ENCODE data around the gene SCNN1A.
A peak's percentile ranks its signal among the peaks of the same experiment; 100 is the strongest.

The SCNN1A gene

GRCh38 chr12:6369916-6370575 lies 5.3 kb downstream of the SCNN1A start:
- no peak for TF ChIP-seq CTCF (IDR thresholded peaks at IDR 0.05; ENCODE audit: poor library complexity, severe bottlenecking)
- Histone ChIP-seq H3K9me3 (ENCODE audit: severe bottlenecking) (no peaks in the 10 kb centered on the region), H3K4me3 (ENCODE audit: severe bottlenecking) (no peak overlapping the region), H3K36me3 (ENCODE audit: low read depth) (peaks cover 84% of the 10 kb centered on the region), H3K4me1 (ENCODE audit: insufficient read depth, poor library complexity, severe bottlenecking) (peaks cover 54% of the 10 kb centered on the region), H3K27me3 (ENCODE audit: insufficient read depth, poor library complexity, severe bottlenecking) (no peaks in the 10 kb centered on the region), H3K27ac (ENCODE audit: poor library complexity, severe bottlenecking) (peak overlapping the region; percentile 100)
- no peak for ATAC-seq (ENCODE audit: low read depth)
- no peak for DNase-seq (ENCODE audit: low spot score)

GRCh38 chr12:6368906-6369525 lies 6.3 kb downstream of the SCNN1A start:
- no peak for TF ChIP-seq CTCF (IDR thresholded peaks at IDR 0.05; ENCODE audit: poor library complexity, severe bottlenecking)
- H3K4me3 ChIP-seq (ENCODE audit: severe bottlenecking): no peak overlapping the region
- H3K27me3 ChIP-seq (ENCODE audit: insufficient read depth, poor library complexity, severe bottlenecking): no peaks in the 10 kb centered on the region
- ATAC-seq (ENCODE audit: low read depth): no peak
- H3K36me3 ChIP-seq (ENCODE audit: low read depth): peaks cover 87% of the 10 kb centered on the region
- no peak for DNase-seq (ENCODE audit: low spot score)
- H3K27ac ChIP-seq (ENCODE audit: poor library complexity, severe bottlenecking): peak overlapping the region; percentile 100
- peaks cover 64% of the 10 kb centered on the region for H3K4me1 ChIP-seq (ENCODE audit: insufficient read depth, poor library complexity, severe bottlenecking)
- no peaks in the 10 kb centered on the region for H3K9me3 ChIP-seq (ENCODE audit: severe bottlenecking)

- peaks cover 87% of the 10 kb centered on the region for H3K36me3 ChIP-seq (ENCODE audit: low read depth)
- no peak overlapping the region for H3K4me3 ChIP-seq (ENCODE audit: severe bottlenecking)
- H3K27me3 ChIP-seq (ENCODE audit: insufficient read depth, poor library complexity, severe bottlenecking): no peaks in the 10 kb centered on the region
- H3K27ac ChIP-seq (ENCODE audit: poor library complexity, severe bottlenecking): peak overlapping the region; percentile 100
- TF ChIP-seq CTCF (IDR thresholded peaks at IDR 0.05; ENCODE audit: poor library complexity, severe bottlenecking): peak; percentile 6
- H3K9me3 ChIP-seq (ENCODE audit: severe bottlenecking): no peaks in the 10 kb centered on the region
- ATAC-seq (ENCODE audit: low read depth): no peak
- no peak for DNase-seq (ENCODE audit: low spot score)
- peaks cover 71% of the 10 kb centered on the region for H3K4me1 ChIP-seq (ENCODE audit: insufficient read depth, poor library complexity, severe bottlenecking)
These were observed 7.1 kb downstream of the SCNN1A start for GRCh38 chr12:6367969-6368892.

- TF ChIP-seq CTCF (IDR thresholded peaks at IDR 0.05; ENCODE audit: poor library complexity, severe bottlenecking): peak; percentile 27
- Histone ChIP-seq H3K27ac (ENCODE audit: poor library complexity, severe bottlenecking) (peak overlapping the region; percentile 100), H3K4me3 (ENCODE audit: severe bottlenecking) (no peak overlapping the region), H3K4me1 (ENCODE audit: insufficient read depth, poor library complexity, severe bottlenecking) (peaks cover 78% of the 10 kb centered on the region), H3K27me3 (ENCODE audit: insufficient read depth, poor library complexity, severe bottlenecking) (no peaks in the 10 kb centered on the region), H3K36me3 (ENCODE audit: low read depth) (peaks cover 91% of the 10 kb centered on the region), H3K9me3 (ENCODE audit: severe bottlenecking) (no peaks in the 10 kb centered on the region)
- DNase-seq (ENCODE audit: low spot score) (no peak), ATAC-seq (ENCODE audit: low read depth) (no peak)
These were observed 8.0 kb downstream of the SCNN1A start for GRCh38 chr12:6367065-6367968.

Data from RWPE2 (cell line).